HepG2 (cell line): Measurements from ENCODE around the gene SRP68.

Experiments used
- POLR2A ChIP-seq, 2 experiments: IDR thresholded peaks; 2 replicates each; pipeline ENCODE4 v1.6.1; 2011; ENCODE audit warnings: low read depth in 2 of 2, low read length in 2 of 2, mild to moderate bottlenecking in 1 of 2, moderate library complexity in 1 of 2; ENCODE audit not compliant: insufficient read depth in 1 of 2
- TF ChIP-seq, protein P1 (sequence below): sonication (generic); formaldehyde crosslinking; IDR thresholded peaks from 2 replicates; pipeline ENCODE4 v1.5.0; 2020; ENCODE audit warnings: mild to moderate bottlenecking, missing genetic modification reagents, moderate library complexity

DNA sequence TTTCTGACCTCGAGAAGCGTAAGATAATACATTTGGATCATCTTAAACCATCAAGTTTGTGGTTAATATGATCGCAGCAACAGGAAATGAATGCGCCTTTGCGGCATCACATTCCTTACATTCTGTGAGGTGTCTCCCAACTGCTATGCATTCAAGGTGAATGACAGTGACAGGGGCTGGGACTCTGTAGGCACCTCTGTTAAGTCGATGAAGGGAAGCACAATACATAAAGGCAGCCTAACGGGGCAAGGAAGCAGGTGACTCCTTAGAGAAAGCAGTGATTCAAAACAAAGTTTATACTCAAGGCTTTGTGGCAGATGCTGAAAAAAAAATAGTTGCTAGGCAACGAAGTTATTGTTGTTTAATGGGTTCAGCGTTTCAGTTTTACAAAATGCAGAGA, 23.6 kb downstream of the SRP68 start:
- TF ChIP-seq POLR2A (IDR thresholded peaks at IDR 0.05; ENCODE audit: insufficient read depth in 1 of 2, low read depth in 2 of 2, low read length in 2 of 2), result no peak
- TF ChIP-seq, protein P1, sequence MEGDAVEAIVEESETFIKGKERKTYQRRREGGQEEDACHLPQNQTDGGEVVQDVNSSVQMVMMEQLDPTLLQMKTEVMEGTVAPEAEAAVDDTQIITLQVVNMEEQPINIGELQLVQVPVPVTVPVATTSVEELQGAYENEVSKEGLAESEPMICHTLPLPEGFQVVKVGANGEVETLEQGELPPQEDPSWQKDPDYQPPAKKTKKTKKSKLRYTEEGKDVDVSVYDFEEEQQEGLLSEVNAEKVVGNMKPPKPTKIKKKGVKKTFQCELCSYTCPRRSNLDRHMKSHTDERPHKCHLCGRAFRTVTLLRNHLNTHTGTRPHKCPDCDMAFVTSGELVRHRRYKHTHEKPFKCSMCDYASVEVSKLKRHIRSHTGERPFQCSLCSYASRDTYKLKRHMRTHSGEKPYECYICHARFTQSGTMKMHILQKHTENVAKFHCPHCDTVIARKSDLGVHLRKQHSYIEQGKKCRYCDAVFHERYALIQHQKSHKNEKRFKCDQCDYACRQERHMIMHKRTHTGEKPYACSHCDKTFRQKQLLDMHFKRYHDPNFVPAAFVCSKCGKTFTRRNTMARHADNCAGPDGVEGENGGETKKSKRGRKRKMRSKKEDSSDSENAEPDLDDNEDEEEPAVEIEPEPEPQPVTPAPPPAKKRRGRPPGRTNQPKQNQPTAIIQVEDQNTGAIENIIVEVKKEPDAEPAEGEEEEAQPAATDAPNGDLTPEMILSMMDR (CRISPR knock-in tag), result no peak
